K562 (cell line): ENCODE results near the gene NFKBIB. TPM values are rescaled to one million over a fixed set of nuclear protein-coding genes. Genes with fewer than 3 reads are reported as not detected.

Experiments
- CBX8 ChIP-seq: fragments of 200-600 bp; sonication (generic); IDR thresholded peaks from 2 replicates; pipeline ENCODE4 v1.6.1; 2012; ENCODE audit warnings: borderline replicate concordance, mixed run types, low read depth, mild to moderate bottlenecking, moderate library complexity, mixed read lengths, low read length, control low read depth, inconsistent platforms; ENCODE audit not compliant: poor library complexity, severe bottlenecking; ENCODE audit errors: extremely low read depth
- CEBPB ChIP-seq: fragments of 450-650 bp; IDR thresholded peaks from 2 replicates; pipeline ENCODE4 v1.6.1; 2016; ENCODE audit warnings: missing genetic modification characterization, missing compliant biosample characterization
- MED1 ChIP-seq: sonication (generic); formaldehyde crosslinking; IDR thresholded peaks from 2 replicates; pipeline ENCODE4 v1.8.1; 2023; ENCODE audit warnings: missing genetic modification reagents, borderline replicate concordance
- MEF2A ChIP-seq: IDR thresholded peaks from 2 replicates; pipeline ENCODE4 v1.6.1; 2011; ENCODE audit warnings: low read depth, mild to moderate bottlenecking, low read length, moderate library complexity; ENCODE audit not compliant: control insufficient read depth
- MGA ChIP-seq: fragments of 450-650 bp; IDR thresholded peaks from 2 replicates; pipeline ENCODE4 v1.6.1; 2016; ENCODE audit warnings: mild to moderate bottlenecking, moderate library complexity
- PCBP1 ChIP-seq: fragments of 200-400 bp; formaldehyde crosslinking; IDR thresholded peaks from 2 replicates; pipeline ENCODE4 v1.6.1; 2018; ENCODE audit warnings: mild to moderate bottlenecking, low read depth, low read length; ENCODE audit not compliant: poor library complexity, severe bottlenecking
- RFX5 ChIP-seq: IDR thresholded peaks from 2 replicates; pipeline ENCODE4 v1.6.1; 2011; ENCODE audit warnings: low read depth, mild to moderate bottlenecking, improper control_type of control experiment, low read length
- SPI1 ChIP-seq: IDR thresholded peaks from 2 replicates; pipeline ENCODE4 v1.6.1; 2011; ENCODE audit warnings: low read depth, low read length, control low read depth, borderline replicate concordance
- SRSF7 ChIP-seq: fragments of 200-400 bp; formaldehyde crosslinking; optimal IDR thresholded peaks from 2 replicates; pipeline ENCODE3; 2017; ENCODE audit warnings: mild to moderate bottlenecking, low read depth, low read length
- ZFP36 ChIP-seq: fragments of 150-350 bp; IDR thresholded peaks from 2 replicates; pipeline ENCODE4 v1.6.1; 2018; ENCODE audit warnings: low read length, low read depth; ENCODE audit not compliant: partially characterized antibody
- ZNF445 ChIP-seq: fragments of 250-450 bp; sonication (Bioruptor Pico); IDR thresholded peaks from 2 replicates; pipeline ENCODE4 v1.4.0; 2020; ENCODE audit warnings: low read depth, mild to moderate bottlenecking, moderate library complexity
- ZNF699 ChIP-seq: fragments of 250-450 bp; sonication (Bioruptor Pico); IDR thresholded peaks from 2 replicates; pipeline ENCODE4 v1.8.0; 2021; ENCODE audit warnings: mild to moderate bottlenecking, moderate library complexity; ENCODE audit not compliant: insufficient replicate concordance
- polyA plus RNA-seq, 8 experiments: library from polyadenylated mRNA; depleted of rRNA in 4 of 8; stranded (reverse) in 5 of 8; unstranded in 3 of 8; fragments of >200 nt; fragmentation: Nextera tagmentation in 2 of 8; fragmentation: Illumina TruSeq in 1 of 8; extraction: Ambion mirVana in 2 of 8; extraction: Trizol in 1 of 8; gene quantifications; 2 replicates each; pipeline versions ENCODE4 v1.2.1 to v1.2.3, GENCODE V29; 2011 to 2014; ENCODE audit warnings: inconsistent platforms in 1 of 8, missing spikeins in 1 of 8
- total RNA-seq, 7 experiments: library from RNA; depleted of rRNA in 6 of 7; stranded (reverse); fragments of >200 nt in 6 of 7; fragmentation: Illumina TruSeq in 2 of 7; extraction: Trizol in 2 of 7; gene quantifications; 2 replicates each; pipeline versions ENCODE4 v1.2.1 to v1.2.3, GENCODE V29; 2011 to 2021; ENCODE audit warnings: low replicate concordance in 1 of 7
- TF ChIP-seq, protein P1 (sequence below): fragments of 450-650 bp; formaldehyde crosslinking; IDR thresholded peaks from 2 replicates; pipeline ENCODE4 v1.4.0; 2020; ENCODE audit warnings: mild to moderate bottlenecking

Gene NFKBIB
- total and polyA plus RNA-seq, 9 of the 15 experiments (the other 6 are each of a cell fraction or from before 2014, with no cell fraction given): 1.5 to 44.9 (median 10.4) TPM

DNA sequence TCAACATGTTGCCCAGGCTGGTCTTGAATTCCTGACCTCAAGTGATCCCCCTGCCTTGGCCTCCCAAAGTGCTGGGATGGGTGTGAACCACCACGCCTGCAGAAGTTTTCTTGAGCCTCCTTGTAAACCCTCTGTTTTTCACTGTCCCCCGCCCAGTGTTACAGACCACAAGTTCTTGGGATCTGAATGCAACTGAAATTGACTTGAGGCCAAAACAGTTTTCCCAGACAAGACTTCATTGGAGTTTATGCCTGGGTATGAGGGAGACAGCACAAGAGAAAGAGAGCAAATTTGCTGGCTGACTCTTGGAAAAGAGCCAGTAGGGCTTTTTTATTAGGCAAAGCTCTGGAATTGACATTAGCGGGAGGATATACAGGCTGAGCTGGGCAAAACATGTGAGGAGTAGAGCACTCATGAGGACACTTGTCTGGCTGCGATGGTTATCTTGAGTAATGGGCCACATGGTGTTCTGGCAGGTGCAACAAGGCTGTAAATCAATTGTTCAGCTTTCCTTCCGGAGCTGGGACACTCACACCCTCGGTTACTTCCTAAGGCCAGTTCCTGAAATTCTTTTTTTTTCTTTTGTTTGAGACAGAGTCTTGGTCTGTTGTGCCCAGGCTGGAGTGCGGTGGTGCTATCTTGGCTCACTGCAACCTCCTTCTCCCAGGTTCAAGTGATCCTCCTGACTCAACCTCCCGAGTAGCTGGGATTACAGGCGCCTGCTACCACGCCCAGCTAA is 37.3 kb upstream of the NFKBIB start (continued):
- TF ChIP-seq MEF2A (no peak), ZNF699 (CRISPR knock-in tag) (no peak), MGA (peak; percentile 88), MED1 (CRISPR knock-in tag) (no peak), RFX5 (no peak), CEBPB (tag) (0 out of 2 replicates have a peak, but pooled peaks have one; percentile 16), SRSF7 (no peak), SPI1 (peak; percentile 46; the same call in 1 of the 2 replicates), ZFP36 (no peak), PCBP1 (no peak), CBX8 (no peak), ZNF445 (no peak)
- TF ChIP-seq, protein P1, sequence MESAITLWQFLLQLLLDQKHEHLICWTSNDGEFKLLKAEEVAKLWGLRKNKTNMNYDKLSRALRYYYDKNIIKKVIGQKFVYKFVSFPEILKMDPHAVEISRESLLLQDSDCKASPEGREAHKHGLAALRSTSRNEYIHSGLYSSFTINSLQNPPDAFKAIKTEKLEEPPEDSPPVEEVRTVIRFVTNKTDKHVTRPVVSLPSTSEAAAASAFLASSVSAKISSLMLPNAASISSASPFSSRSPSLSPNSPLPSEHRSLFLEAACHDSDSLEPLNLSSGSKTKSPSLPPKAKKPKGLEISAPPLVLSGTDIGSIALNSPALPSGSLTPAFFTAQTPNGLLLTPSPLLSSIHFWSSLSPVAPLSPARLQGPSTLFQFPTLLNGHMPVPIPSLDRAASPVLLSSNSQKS (CRISPR knock-in tag): no peak
